GM10248 (cell line): ENCODE data around the gene CARD9.

ENCODE experiments used
- CTCF ChIA-PET: fragments of 300-600 bp; sonication (Branson Sonifier 250); formaldehyde crosslinking; extraction: SDS; loops from one replicate; lab custom pipeline; 2021; ENCODE audit warnings: antibody characterized with exemption; lab: Yijun Ruan, JAX
- POLR2A ChIA-PET: fragments of 350-650 bp; sonication (Branson Sonifier 250); formaldehyde crosslinking; extraction: SDS; loops from one replicate; lab custom pipeline; 2020; ENCODE audit warnings: antibody characterized with exemption; lab: Yijun Ruan, JAX
- DNase-seq: peaks from one replicate; pipeline ENCODE4 v3.0.0; 2012; ENCODE audit errors: extremely low spot score
- CTCF ChIP-seq: IDR thresholded peaks from 2 replicates; pipeline ENCODE4 v1.5.1; 2012; ENCODE audit warnings: mild to moderate bottlenecking, low read depth; ENCODE audit errors: extremely low read depth, missing control alignments, control extremely low read depth

CARD9 gene

GRCh38 chr9:136370037-136370436 is 3.4 kb downstream of the CARD9 start:
- ChIA-PET POLR2A (no interaction called here), CTCF (no interaction called here)
- no peak for DNase-seq
- no peak for TF ChIP-seq CTCF

GRCh38 chr9:136368190-136368589 is 5.3 kb downstream of the CARD9 start:
- no peak for DNase-seq
- TF ChIP-seq CTCF, result no peak
- ChIA-PET POLR2A (no interaction called here), CTCF (interaction anchor here (1.7 kb wide), 1 partner anchor 28 kb away, joined by 4 read pairs; no protein-coding TSS in a partner anchor)

- no peak for DNase-seq
- no peak for TF ChIP-seq CTCF
- ChIA-PET CTCF (interaction anchor here (1.7 to 1.8 kb wide), 3 partner anchors 22 to 34 kb away, joined by 4 to 5 read pairs (median 5); no protein-coding TSS in a partner anchor), POLR2A (no interaction called here)
These were observed 5.9 kb downstream of the CARD9 start for GRCh38 chr9:136367296-136368145.

GRCh38 chr9:136366826-136367225 is 6.6 kb downstream of the CARD9 start:
- ChIA-PET POLR2A (no interaction called here), CTCF (interaction anchor here (1.6 to 1.8 kb wide), 4 partner anchors 13 to 37 kb away, joined by 3 to 6 read pairs (median 5); no protein-coding TSS in a partner anchor)
- no peak for DNase-seq
- no peak for TF ChIP-seq CTCF

GRCh38 chr9:136365775-136366222 is 7.7 kb downstream of the CARD9 start:
- ChIA-PET POLR2A (no interaction called here), CTCF (interaction anchor here (1.6 to 1.8 kb wide), 4 partner anchors 12 to 38 kb away, joined by 3 to 6 read pairs (median 5); no protein-coding TSS in a partner anchor)
- DNase-seq, result no peak
- no peak for TF ChIP-seq CTCF

- ChIA-PET CTCF (interaction anchor here (1.6 to 3.2 kb wide), 4 partner anchors 11 to 39 kb away, joined by 3 to 17 read pairs (median 6); no protein-coding TSS in a partner anchor), POLR2A (no interaction called here)
- TF ChIP-seq CTCF, result no peak
- DNase-seq, result no peak
These were observed 8.3 kb downstream of the CARD9 start for GRCh38 chr9:136364942-136365774.
